Osteoblast (primary cell): ENCODE data around the gene SLC50A1. TPM values are rescaled to one million over a fixed set of nuclear protein-coding genes. Genes with fewer than 3 reads are reported as not detected.

Experiments used
- DNase-seq: peaks from one replicate; pipeline ENCODE4 v3.0.0; 2011; ENCODE audit warnings: low spot score, mixed read lengths; ENCODE audit not compliant: insufficient read length; ENCODE audit errors: missing footprints
- H2AFZ ChIP-seq: 2 replicates; pipeline ENCODE4 v1.6.0; 2011; ENCODE audit warnings: mild to moderate bottlenecking, low read length
- H3K27ac ChIP-seq: 2 replicates; pipeline ENCODE4 v1.5.1; 2011; ENCODE audit warnings: mild to moderate bottlenecking, low read depth, low read length, moderate library complexity
- H3K27me3 ChIP-seq: 2 replicates; pipeline ENCODE4 v1.6.0; 2012; ENCODE audit warnings: mild to moderate bottlenecking, control low read depth, inconsistent platforms, low read length, moderate library complexity; ENCODE audit not compliant: insufficient read depth
- H3K36me3 ChIP-seq: 2 replicates; pipeline ENCODE4 v1.5.1; 2011; ENCODE audit warnings: mild to moderate bottlenecking, low read length, control low read depth, moderate library complexity; ENCODE audit not compliant: insufficient read depth
- H3K4me1 ChIP-seq: 2 replicates; pipeline ENCODE4 v1.5.1; 2011; ENCODE audit warnings: mild to moderate bottlenecking, low read length, control low read depth, moderate library complexity; ENCODE audit not compliant: insufficient read depth
- H3K4me2 ChIP-seq: 2 replicates; pipeline ENCODE4 v1.6.0; 2011; ENCODE audit warnings: mild to moderate bottlenecking, low read length; ENCODE audit not compliant: insufficient read depth
- H3K4me3 ChIP-seq: fragments of 200-600 bp; sonication (generic); 3 replicates; pipeline ENCODE4 v1.5.1; 2012; ENCODE audit warnings: mild to moderate bottlenecking, low read length, inconsistent platforms; ENCODE audit not compliant: insufficient read depth
- H3K79me2 ChIP-seq: 2 replicates; pipeline ENCODE4 v1.6.0; 2012; ENCODE audit warnings: mild to moderate bottlenecking, low read length, control low read depth, inconsistent platforms; ENCODE audit not compliant: insufficient read depth
- H3K9me3 ChIP-seq: 2 replicates; pipeline ENCODE4 v1.5.1; 2011; ENCODE audit warnings: low read depth, low read length, control low read depth
- H4K20me1 ChIP-seq: 2 replicates; pipeline ENCODE4 v1.6.0; 2012; ENCODE audit warnings: mild to moderate bottlenecking, low read length, control low read depth; ENCODE audit not compliant: insufficient read depth
- CTCF ChIP-seq: IDR thresholded peaks from 2 replicates; pipeline ENCODE4 v1.5.1; 2011; ENCODE audit warnings: mild to moderate bottlenecking, low read depth, low read length, moderate library complexity; ENCODE audit errors: extremely low read depth
- total RNA-seq: library from RNA; depleted of rRNA; stranded (reverse); fragments of >200 nt; gene quantifications from 2 replicates; pipeline ENCODE4 v1.2.3, GENCODE V29; 2012

Gene SLC50A1
- total RNA-seq, 1 donor: 38.0 TPM

GRCh38 chr1:155179112-155180031 is 43.7 kb downstream of the SLC50A1 start:
- H3K27me3 ChIP-seq: no peaks in the 10 kb centered on the region
- no peaks in the 10 kb centered on the region for H3K4me1 ChIP-seq
- H3K27ac ChIP-seq: no peak overlapping the region
- H2AFZ ChIP-seq: no peak overlapping the region
- H3K36me3 ChIP-seq: no peaks in the 10 kb centered on the region
- no peak for TF ChIP-seq CTCF
- DNase-seq: peak; percentile 81
- H3K9me3 ChIP-seq: no peaks in the 10 kb centered on the region
- no peaks in the 10 kb centered on the region for H4K20me1 ChIP-seq
- no peak overlapping the region for H3K4me3 ChIP-seq
- no peak overlapping the region for H3K4me2 ChIP-seq
- no peaks in the 10 kb centered on the region for H3K79me2 ChIP-seq

- H3K27ac ChIP-seq: no peak overlapping the region
- TF ChIP-seq CTCF: no peak
- H3K4me1 ChIP-seq: no peaks in the 10 kb centered on the region
- no peak overlapping the region for H3K4me3 ChIP-seq
- H3K27me3 ChIP-seq: no peaks in the 10 kb centered on the region
- no peaks in the 10 kb centered on the region for H4K20me1 ChIP-seq
- no peaks in the 10 kb centered on the region for H3K36me3 ChIP-seq
- no peaks in the 10 kb centered on the region for H3K79me2 ChIP-seq
- H3K4me2 ChIP-seq: no peak overlapping the region
- peak; percentile 60 for DNase-seq
- H3K9me3 ChIP-seq: no peaks in the 10 kb centered on the region
- no peak overlapping the region for H2AFZ ChIP-seq
Observed at GRCh38 chr1:155181371-155182051, 45.9 kb downstream of the SLC50A1 start.

- no peaks in the 10 kb centered on the region for H3K79me2 ChIP-seq
- no peak overlapping the region for H3K27ac ChIP-seq
- no peak overlapping the region for H2AFZ ChIP-seq
- H3K36me3 ChIP-seq: no peaks in the 10 kb centered on the region
- H3K4me1 ChIP-seq: no peaks in the 10 kb centered on the region
- no peaks in the 10 kb centered on the region for H3K9me3 ChIP-seq
- peak; percentile 86 for DNase-seq
- no peaks in the 10 kb centered on the region for H3K27me3 ChIP-seq
- no peak for TF ChIP-seq CTCF
- no peaks in the 10 kb centered on the region for H4K20me1 ChIP-seq
- H3K4me2 ChIP-seq: no peak overlapping the region
- H3K4me3 ChIP-seq: no peak overlapping the region
Observed at GRCh38 chr1:155182052-155182550, 46.4 kb downstream of the SLC50A1 start.

GRCh38 chr1:155183775-155184221 is 48.1 kb downstream of the SLC50A1 start:
- Histone ChIP-seq H3K9me3 (no peaks in the 10 kb centered on the region), H3K27ac (no peak overlapping the region), H3K36me3 (no peaks in the 10 kb centered on the region), H4K20me1 (no peaks in the 10 kb centered on the region), H2AFZ (no peak overlapping the region), H3K4me3 (no peak overlapping the region), H3K79me2 (no peaks in the 10 kb centered on the region), H3K4me1 (no peaks in the 10 kb centered on the region), H3K4me2 (no peak overlapping the region), H3K27me3 (no peaks in the 10 kb centered on the region)
- no peak for TF ChIP-seq CTCF
- DNase-seq: peak; percentile 83
